ENCODE results near the gene ZBTB9. TPM values are rescaled to one million over a fixed set of nuclear protein-coding genes. Genes with fewer than 3 reads are reported as not detected.

Gene ZBTB9
- polyA plus RNA-seq, 1 of the 3 experiments (the other 2 are of a cell fraction) = 5.7 TPM

GRCh38 chr6:33404884-33405283 is 49.5 kb upstream of the ZBTB9 start (continued):
- TF ChIP-seq REST (IDR thresholded peaks at IDR 0.05; ENCODE audit: low read depth, low read length) (no peak), YY1 (IDR thresholded peaks at IDR 0.05; ENCODE audit: low read depth) (no peak), NRF1 (IDR thresholded peaks at IDR 0.05; ENCODE audit: low read depth, low read length) (no peak), GABPA (IDR thresholded peaks at IDR 0.05; ENCODE audit: low read depth) (no peak), ZBTB33 (IDR thresholded peaks at IDR 0.05; ENCODE audit: borderline replicate concordance, low read depth) (no peak)
- TF ChIP-seq, protein P1, sequence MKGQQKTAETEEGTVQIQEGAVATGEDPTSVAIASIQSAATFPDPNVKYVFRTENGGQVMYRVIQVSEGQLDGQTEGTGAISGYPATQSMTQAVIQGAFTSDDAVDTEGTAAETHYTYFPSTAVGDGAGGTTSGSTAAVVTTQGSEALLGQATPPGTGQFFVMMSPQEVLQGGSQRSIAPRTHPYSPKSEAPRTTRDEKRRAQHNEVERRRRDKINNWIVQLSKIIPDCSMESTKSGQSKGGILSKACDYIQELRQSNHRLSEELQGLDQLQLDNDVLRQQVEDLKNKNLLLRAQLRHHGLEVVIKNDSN (IDR thresholded peaks at IDR 0.05; ENCODE audit: borderline replicate concordance, low read depth) = no peak

DNA sequence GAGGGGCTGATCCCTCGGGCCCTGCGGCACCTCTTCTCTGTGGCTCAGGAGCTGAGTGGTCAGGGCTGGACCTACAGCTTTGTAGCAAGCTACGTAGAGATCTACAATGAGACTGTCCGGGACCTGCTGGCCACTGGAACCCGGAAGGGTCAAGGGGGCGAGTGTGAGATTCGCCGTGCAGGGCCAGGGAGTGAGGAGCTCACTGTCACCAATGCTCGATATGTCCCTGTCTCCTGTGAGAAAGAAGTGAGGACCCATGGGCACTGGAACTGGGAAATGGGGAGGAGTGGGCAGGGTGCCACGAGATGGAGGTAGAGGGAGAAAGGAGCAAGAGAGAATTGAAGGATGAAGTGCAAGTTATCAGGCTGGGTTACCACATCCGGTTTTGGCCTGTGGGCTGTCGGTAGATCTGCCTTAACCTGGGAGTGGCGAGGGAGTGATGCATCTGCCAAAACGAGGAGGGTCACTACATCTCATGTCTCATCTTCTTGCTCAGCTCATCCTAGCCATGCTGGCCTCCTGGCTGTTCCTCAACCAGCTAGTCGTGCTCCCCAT is 48.9 kb upstream of the ZBTB9 start:
- Histone ChIP-seq H3K27me3 (ENCODE audit: insufficient read depth) (no peaks in the 10 kb centered on the region), H3K79me2 (ENCODE audit: insufficient read depth) (peaks cover 32% of the 10 kb centered on the region; the same call in 1 of the 2 replicates), H3K9me3 (no peaks in the 10 kb centered on the region), H3K4me1 (ENCODE audit: control insufficient read depth in 1 of 2, insufficient read depth in 2 of 2, low read depth in 1 of 2, low read length in 1 of 2) (peaks cover 0 to 5% of the 10 kb centered on the region in 2 experiments; a peak in 1 of 4 replicates), H3K4me3 (ENCODE audit: low read depth in 2 of 2, low read length in 1 of 2) (no peak overlapping the region), H3K9ac (no peak overlapping the region), H3K4me2 (no peak overlapping the region), H3F3A (replicated peaks; ENCODE audit: insufficient read depth) (peaks cover 39% of the 10 kb centered on the region), H3K9me2 (no peaks in the 10 kb centered on the region), H4K20me1 (ENCODE audit: insufficient read depth) (no peaks in the 10 kb centered on the region), H2AFZ (ENCODE audit: low read depth) (no peak overlapping the region), H3K36me3 (replicated peaks in 1 of 2; ENCODE audit: control insufficient read depth in 1 of 2, insufficient read depth in 2 of 2, low read length in 1 of 2) (peaks cover 12 to 34% of the 10 kb centered on the region in 2 experiments), H3K27ac (ENCODE audit: low read depth in 2 of 2, low read length in 1 of 2) (no peak overlapping the region)
- POLR2A ChIA-PET = no interaction called here
- 85% methylated on average over 14 of the region's 15 CpGs for WGBS (ENCODE audit: low lambda C conversion rate)
- CTCF ChIA-PET = interaction anchor here (0.7 to 2.6 kb wide), 5 partner anchors 8 to 31 kb away, joined by 3 to 8 read pairs (median 3); partner anchors contain the start of gene KIFC1
- no peak for DNase-seq
- TF ChIP-seq RXRA (IDR thresholded peaks at IDR 0.05; ENCODE audit: borderline replicate concordance, low read depth) (no peak), EZH2phosphoT487 (IDR thresholded peaks at IDR 0.05; ENCODE audit: borderline replicate concordance, low read depth) (no peak), MEF2A (IDR thresholded peaks at IDR 0.05; ENCODE audit: borderline replicate concordance, low read depth) (no peak), RFX5 (IDR thresholded peaks at IDR 0.05; ENCODE audit: low read length) (no peak), USF2 (IDR thresholded peaks at IDR 0.05; ENCODE audit: borderline replicate concordance, low read depth, low read length) (no peak), REST (IDR thresholded peaks at IDR 0.05; ENCODE audit: low read depth, low read length) (no peak), EP300 (IDR thresholded peaks at IDR 0.05; ENCODE audit: borderline replicate concordance in 1 of 2, low read depth in 1 of 2, low read length in 1 of 2) (no peak), CHD2 (IDR thresholded peaks at IDR 0.05; ENCODE audit: low read length, partially characterized antibody) (no peak), TCF12 (IDR thresholded peaks at IDR 0.05) (no peak), TAF1 (IDR thresholded peaks at IDR 0.05; ENCODE audit: borderline replicate concordance, low read depth, low read length) (no peak), MXI1 (IDR thresholded peaks at IDR 0.05; ENCODE audit: low read depth, low read length) (no peak), SMC3 (IDR thresholded peaks at IDR 0.05; ENCODE audit: low read depth, low read length) (no peak), NFIC (IDR thresholded peaks at IDR 0.05; ENCODE audit: borderline replicate concordance) (no peak)
- TF ChIP-seq, protein P1 (IDR thresholded peaks at IDR 0.05; ENCODE audit: borderline replicate concordance, low read depth) = no peak
